Pancreas (tissue), 10 donors: ENCODE data around the gene C10orf105. TPM values are rescaled to one million over a fixed set of nuclear protein-coding genes. Genes with fewer than 3 reads are reported as not detected.

Experiments
- ATAC-seq, 4 donors: fragments of 200-7000 bp; cut with Tn5 transposase; one replicate each; pipeline versions ENCODE4 v1.8.0 to v1.9.1; 2020; ENCODE audit warnings: mild to moderate bottlenecking in 4 of 4, moderate library complexity in 4 of 4
- DNase-seq, 6 donors: peaks; one replicate each; pipeline ENCODE4 v3.0.0-alpha.2; 2020
- FAIRE-seq: peaks from 2 replicates; lab custom pipeline; 2012; peaks lifted over from hg19 to GRCh38; lab: Jason Lieb, UNC
- H3K27ac ChIP-seq, 4 donors: fragments of 200-600 bp; sonication (generic); 1 replicate in 3 of 4; 2 replicates in 1 of 4; pipeline versions ENCODE4 v1.5.0 to v1.8.0; 2020
- H3K27me3 ChIP-seq, 4 donors: fragments of 200-600 bp; one replicate each; pipeline ENCODE4 v1.8.0; 2021
- H3K36me3 ChIP-seq, 3 donors: fragments of 200-600 bp; sonication (generic) in 1 of 3; one replicate each; pipeline versions ENCODE4 v1.5.0 to v1.8.0; 2020 to 2021
- H3K4me1 ChIP-seq, 3 donors: fragments of 200-600 bp; one replicate each; pipeline ENCODE4 v1.8.0; 2021
- H3K4me3 ChIP-seq, 4 donors: fragments of 200-600 bp; sonication (generic) in 2 of 4; one replicate each; pipeline versions ENCODE4 v1.5.0 to v1.8.0; 2020 to 2021
- H3K9me3 ChIP-seq, 4 donors: fragments of 200-600 bp; one replicate each; pipeline ENCODE4 v1.8.0; 2021
- WGBS, 2 donors: extraction: QIAGEN DNeasy Blood & Tissue Kit; methylation state at CpG; one replicate each; pipeline ENCODE4 v1.1.7; 2013; 5-methylcytosine and 5-hydroxymethylcytosine counted together
- intact Hi-C, 3 donors: fragments of 100-400 bp; cut with DNase I; formaldehyde crosslinking; loops; one replicate each; pipeline versions ENCODE4 v1.11.1 to v1.14.2; 2022
- polyA plus RNA-seq, 2 donors: library from polyadenylated mRNA; stranded (reverse); fragments of 200-250 nt; gene quantifications; one replicate each; pipeline ENCODE4 v1.2.3, GENCODE V29; 2013
- total RNA-seq, 6 donors: library from RNA; stranded (reverse); fragmentation: NEBNext Ultra II Directional in 4 of 6; extraction: Animal tissue kit (Norgen Biotek cat#: 25700) in 4 of 6; gene quantifications; one replicate each; pipeline versions ENCODE4 v1.2.1 to v1.2.4, GENCODE V29; 2021 to 2023
- TF ChIP-seq, protein P1 (sequence below), 4 donors: fragments of 200-600 bp; sonication (generic) in 3 of 4; IDR thresholded peaks; one replicate each; pipeline versions ENCODE4 v1.5.0 to v1.8.0; 2021; ENCODE audit warnings: antibody characterized with exemption in 4 of 4
- donor health status: healthy with polysubstance abuse.
- donor health status: DM: no; HTN: no; CAD: no; lungs with moderate emphysema.
- donor health status: DM: no; HTN: no; CAD: no.
- donor health status: control.
- donor health status: control.
- donor health status: Bipolar disorder and iron deficiency.
- donor health status: DM: yes; HTN: yes; CAD: no.
- donor health status: DM: no; HTN: no; CAD: no.
- donor health status: DM: no; HTN: no; CAD: no.
- donor health status: DM: yes; HTN: yes; CAD: no.

The C10orf105 gene
- total and polyA plus RNA-seq, 8 donors = 0.06 to 0.14 (median 0.08) TPM; not detected in 5

DNA sequence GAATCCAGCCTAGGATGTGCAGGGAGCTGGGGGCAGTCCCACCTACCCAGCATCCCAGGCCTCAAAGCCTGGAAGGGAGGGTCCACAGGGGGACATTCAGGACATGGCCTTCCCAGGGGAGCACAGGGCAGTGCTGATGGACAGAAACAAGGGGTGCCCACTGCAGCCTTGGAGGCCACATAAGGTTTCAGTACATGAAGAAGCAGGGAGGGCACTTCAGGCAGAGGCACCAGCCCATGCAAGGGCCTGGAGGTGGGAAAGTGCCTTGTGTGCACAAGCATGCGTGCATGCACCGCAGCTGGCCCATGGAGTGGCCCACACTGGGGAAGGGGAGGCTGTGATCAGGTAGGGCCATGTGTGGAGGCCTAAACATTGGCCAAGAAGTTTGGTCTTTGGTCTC is 9.1 kb downstream of the C10orf105 start:
- 82 to 88% methylated on average over 2 of the region's 2 CpGs for WGBS, 2 donors
- intact Hi-C loops = loop anchor here in 1 of 3 donors (10.0 kb wide), 1 partner anchor 326 kb away; no protein-coding TSS in a partner anchor
- FAIRE-seq (no peak), ATAC-seq (no peak), DNase-seq (no peak)
- H3K9me3 ChIP-seq = no peaks in the 10 kb centered on the region
- no peaks in the 10 kb centered on the region for H3K27me3 ChIP-seq
- no peaks in the 10 kb centered on the region for H3K36me3 ChIP-seq
- peaks cover 0 to 11% (median 9%) of the 10 kb centered on the region in 3 donors for H3K4me1 ChIP-seq
- H3K4me3 ChIP-seq = no peak overlapping the region
- no peak overlapping the region for H3K27ac ChIP-seq
- TF ChIP-seq, protein P1, sequence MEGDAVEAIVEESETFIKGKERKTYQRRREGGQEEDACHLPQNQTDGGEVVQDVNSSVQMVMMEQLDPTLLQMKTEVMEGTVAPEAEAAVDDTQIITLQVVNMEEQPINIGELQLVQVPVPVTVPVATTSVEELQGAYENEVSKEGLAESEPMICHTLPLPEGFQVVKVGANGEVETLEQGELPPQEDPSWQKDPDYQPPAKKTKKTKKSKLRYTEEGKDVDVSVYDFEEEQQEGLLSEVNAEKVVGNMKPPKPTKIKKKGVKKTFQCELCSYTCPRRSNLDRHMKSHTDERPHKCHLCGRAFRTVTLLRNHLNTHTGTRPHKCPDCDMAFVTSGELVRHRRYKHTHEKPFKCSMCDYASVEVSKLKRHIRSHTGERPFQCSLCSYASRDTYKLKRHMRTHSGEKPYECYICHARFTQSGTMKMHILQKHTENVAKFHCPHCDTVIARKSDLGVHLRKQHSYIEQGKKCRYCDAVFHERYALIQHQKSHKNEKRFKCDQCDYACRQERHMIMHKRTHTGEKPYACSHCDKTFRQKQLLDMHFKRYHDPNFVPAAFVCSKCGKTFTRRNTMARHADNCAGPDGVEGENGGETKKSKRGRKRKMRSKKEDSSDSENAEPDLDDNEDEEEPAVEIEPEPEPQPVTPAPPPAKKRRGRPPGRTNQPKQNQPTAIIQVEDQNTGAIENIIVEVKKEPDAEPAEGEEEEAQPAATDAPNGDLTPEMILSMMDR (IDR thresholded peaks at IDR 0.05) = no peak

DNA sequence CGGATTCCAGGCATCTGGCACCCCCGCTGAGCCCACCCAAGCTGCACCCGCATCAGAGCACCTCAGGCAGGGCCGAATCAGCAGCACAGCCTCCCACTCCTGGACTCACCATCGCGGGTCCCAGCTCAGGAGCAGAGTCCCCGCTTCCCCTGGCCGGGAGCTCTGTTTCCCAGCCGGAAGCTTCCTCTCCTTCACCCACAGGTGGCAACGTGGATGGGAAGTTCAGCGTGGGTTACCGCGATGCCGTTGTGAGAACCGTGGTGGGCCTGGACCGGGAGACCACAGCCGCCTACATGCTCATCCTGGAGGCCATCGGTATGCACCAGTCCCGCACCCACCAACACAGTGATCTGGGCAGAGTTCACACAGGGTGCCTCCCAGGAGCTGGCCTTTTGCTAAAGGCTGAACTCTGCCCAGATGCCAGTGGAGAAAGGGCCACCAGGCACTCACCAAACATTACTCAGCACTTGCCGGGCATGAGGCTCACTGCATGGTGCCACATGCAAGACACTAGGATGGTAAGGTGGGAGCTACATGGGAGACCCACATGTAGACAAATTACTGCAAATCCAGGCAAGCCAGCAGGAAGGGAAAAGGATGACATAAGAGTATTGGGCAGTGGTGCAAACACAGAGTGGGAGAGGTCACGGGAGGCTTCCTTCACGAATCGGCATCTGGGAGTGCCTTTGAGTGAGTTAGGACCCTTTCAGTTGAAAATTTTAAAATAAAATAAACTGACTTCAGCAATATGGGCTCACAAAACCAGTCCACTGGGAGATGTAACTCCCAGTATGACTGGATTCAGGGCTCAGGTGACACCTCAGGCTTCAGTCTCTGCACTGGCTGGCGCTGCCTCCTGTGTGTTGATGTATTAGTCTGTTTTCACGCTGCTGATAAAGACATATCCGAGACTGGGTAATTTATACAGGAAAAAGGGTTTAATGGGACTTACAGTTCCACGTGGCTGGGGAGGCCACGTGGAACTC is 10.4 kb downstream of the C10orf105 start:
- ATAC-seq = no peak
- Histone ChIP-seq H3K4me1 (peaks cover 0 to 5% (median 5%) of the 10 kb centered on the region in 3 donors), H3K36me3 (no peaks in the 10 kb centered on the region), H3K27ac (no peak overlapping the region), H3K9me3 (no peaks in the 10 kb centered on the region), H3K4me3 (no peak overlapping the region), H3K27me3 (no peaks in the 10 kb centered on the region)
- TF ChIP-seq, protein P1 (IDR thresholded peaks at IDR 0.05) = no peak
- 57 to 68% methylated on average over 28 of the region's 28 CpGs for WGBS, 2 donors
- intact Hi-C loops = loop anchor here in 1 of 3 donors (10.0 kb wide), 2 partner anchors 96 to 404 kb away; no protein-coding TSS in a partner anchor
- DNase-seq = no peak
- FAIRE-seq = no peak

DNA sequence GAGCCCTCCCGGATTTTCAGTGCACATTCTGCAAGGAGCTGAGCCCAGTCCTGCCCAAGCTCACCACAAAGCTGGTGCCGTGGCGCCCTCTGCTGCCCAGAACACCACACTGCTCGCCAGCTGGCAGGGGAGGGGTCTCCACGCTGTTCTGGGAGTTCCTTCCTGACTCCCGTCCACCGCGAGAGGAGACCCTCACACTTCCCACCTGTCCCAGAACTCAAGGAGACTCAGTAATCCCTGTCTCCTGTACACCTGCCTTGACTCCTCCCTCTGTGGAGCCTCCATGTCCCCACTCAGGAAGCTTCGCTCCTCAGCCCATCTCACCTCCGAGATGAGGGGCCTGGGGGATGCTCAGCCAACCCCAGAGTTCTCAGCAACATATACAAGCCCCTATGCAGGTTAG is 11.3 kb downstream of the C10orf105 start:
- 19 to 32% methylated on average over 10 of the region's 10 CpGs for WGBS, 2 donors
- TF ChIP-seq, protein P1 (IDR thresholded peaks at IDR 0.05) = peak; percentile 11 to 71 (median 52)
- Histone ChIP-seq H3K4me3 (no peak overlapping the region), H3K27me3 (no peaks in the 10 kb centered on the region), H3K4me1 (peaks cover 0 to 2% (median 0%) of the 10 kb centered on the region in 3 donors), H3K36me3 (no peaks in the 10 kb centered on the region), H3K9me3 (no peaks in the 10 kb centered on the region), H3K27ac (no peak overlapping the region)
- intact Hi-C loops = loop anchor here in 1 of 3 donors (10.0 kb wide), 2 partner anchors 96 to 404 kb away; no protein-coding TSS in a partner anchor
- ATAC-seq (peak; percentile 46 to 76 (median 68)), FAIRE-seq (no peak), DNase-seq (peak in 3 of 6 donors; percentile 35 to 75 (median 49))

DNA sequence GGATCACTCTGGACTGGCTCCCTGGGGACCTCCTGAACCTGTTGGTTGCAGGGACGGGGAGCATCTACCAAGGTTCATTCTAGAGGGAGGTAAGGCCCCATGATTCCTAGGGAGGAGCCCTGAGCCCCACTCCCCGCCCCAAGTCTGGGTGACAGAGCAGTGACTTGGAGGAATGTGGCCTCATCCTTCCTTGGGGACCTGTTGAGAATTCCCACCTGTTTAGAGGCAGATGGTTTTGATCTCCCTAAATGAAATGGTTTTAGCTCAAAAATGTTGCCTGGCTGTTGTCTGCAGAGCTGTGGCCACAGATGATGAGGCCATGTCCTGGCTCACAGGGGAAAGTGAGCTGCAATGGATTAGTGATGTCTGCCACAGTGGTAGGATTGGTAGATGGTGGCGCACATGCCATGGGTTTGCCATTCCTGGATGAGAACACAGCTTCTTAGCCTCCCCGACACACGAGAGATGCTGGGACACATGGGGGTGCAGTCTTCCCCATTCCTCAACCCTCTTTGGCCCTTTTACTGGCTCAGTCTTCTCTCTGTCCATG is 12.3 kb downstream of the C10orf105 start:
- ATAC-seq = no peak
- H3K4me1 ChIP-seq = no peaks in the 10 kb centered on the region
- 77 to 81% methylated on average over 5 of the region's 5 CpGs for WGBS, 2 donors
- H3K27ac ChIP-seq = no peak overlapping the region
- no peaks in the 10 kb centered on the region for H3K27me3 ChIP-seq
- H3K36me3 ChIP-seq = no peaks in the 10 kb centered on the region
- DNase-seq = no peak
- intact Hi-C loops = loop anchor here in 1 of 3 donors (10.0 kb wide), 2 partner anchors 97 to 403 kb away; no protein-coding TSS in a partner anchor
- FAIRE-seq = no peak
- TF ChIP-seq, protein P1 (IDR thresholded peaks at IDR 0.05) = no peak
- no peaks in the 10 kb centered on the region for H3K9me3 ChIP-seq
- no peak overlapping the region for H3K4me3 ChIP-seq
